ENCODE data around the gene NOXO1.

Gene NOXO1

GRCh38 chr16:1976216-1976520 lies 5.1 kb downstream of the NOXO1 start:
- DNase-seq (ENCODE audit: low read depth, low spot score) = no peak
- no peak for TF ChIP-seq CTCF (IDR thresholded peaks at IDR 0.05; ENCODE audit: insufficient read depth, low read length, missing control alignments)
- H3K4me3 ChIP-seq (ENCODE audit: low read depth, low read length) = no peak overlapping the region
- POLR2A ChIA-PET = no interaction called here
- CTCF ChIA-PET = no interaction called here

DNA sequence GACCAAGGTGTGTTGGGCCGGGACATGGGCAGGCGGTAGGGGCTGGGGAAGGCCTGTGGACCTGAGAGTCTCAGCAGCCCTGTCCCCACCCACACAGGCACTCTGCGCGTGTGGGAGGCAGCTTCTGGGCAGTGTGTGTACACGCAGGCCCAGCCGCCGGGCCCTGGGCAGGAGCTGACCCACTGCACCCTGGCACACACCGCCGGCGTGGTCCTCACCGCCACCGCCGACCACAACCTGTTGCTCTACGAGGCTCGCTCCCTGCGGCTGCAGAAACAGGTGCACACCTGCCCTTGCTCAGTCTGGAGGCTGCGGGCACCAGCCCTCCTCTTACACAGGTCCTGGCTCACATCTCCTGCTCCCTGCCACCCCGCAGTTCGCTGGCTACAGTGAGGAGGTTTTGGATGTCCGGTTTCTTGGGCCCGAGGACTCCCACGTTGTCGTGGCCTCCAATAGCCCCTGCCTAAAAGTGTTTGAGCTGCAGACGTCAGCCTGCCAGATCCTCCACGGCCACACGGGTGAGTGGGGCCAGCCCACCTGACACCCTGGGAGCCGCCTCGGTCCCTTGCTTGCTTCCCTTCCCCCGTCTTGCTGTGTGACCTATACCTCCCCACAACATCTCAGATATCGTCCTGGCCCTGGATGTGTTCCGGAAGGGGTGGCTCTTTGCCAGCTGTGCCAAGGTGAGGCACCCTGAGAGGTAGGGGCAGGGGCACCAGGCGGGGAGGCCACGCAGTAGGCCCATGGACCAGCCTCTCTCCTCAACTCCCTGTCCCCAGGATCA lies 5.6 kb downstream of the NOXO1 start:
- ChIA-PET POLR2A (no interaction called here), CTCF (no interaction called here)
- TF ChIP-seq CTCF (IDR thresholded peaks at IDR 0.05; ENCODE audit: insufficient read depth, low read length, missing control alignments) = no peak
- H3K4me3 ChIP-seq (ENCODE audit: low read depth, low read length) = no peak overlapping the region
- no peak for DNase-seq (ENCODE audit: low read depth, low spot score)

- no peak for DNase-seq (ENCODE audit: low read depth, low spot score)
- H3K4me3 ChIP-seq (ENCODE audit: low read depth, low read length) = no peak overlapping the region
- ChIA-PET CTCF (interaction anchor here (0.8 to 1.7 kb wide), 2 partner anchors 8 to 166 kb away, joined by 3 to 7 read pairs; no protein-coding TSS in a partner anchor), POLR2A (no interaction called here)
- no peak for TF ChIP-seq CTCF (IDR thresholded peaks at IDR 0.05; ENCODE audit: insufficient read depth, low read length, missing control alignments)
Observed at GRCh38 chr16:1974157-1975070, 6.9 kb downstream of the NOXO1 start.

GRCh38 chr16:1973461-1974156 lies 7.7 kb downstream of the NOXO1 start:
- ChIA-PET CTCF (interaction anchor here (0.8 to 1.7 kb wide), 2 partner anchors 9 to 167 kb away, joined by 3 to 7 read pairs; no protein-coding TSS in a partner anchor), POLR2A (no interaction called here)
- no peak overlapping the region; the same call in 1 of the 2 replicates for H3K4me3 ChIP-seq (ENCODE audit: low read depth, low read length)
- no peak for TF ChIP-seq CTCF (IDR thresholded peaks at IDR 0.05; ENCODE audit: insufficient read depth, low read length, missing control alignments)
- no peak for DNase-seq (ENCODE audit: low read depth, low spot score)

GRCh38 chr16:1972490-1972877 lies 8.8 kb downstream of the NOXO1 start:
- DNase-seq (ENCODE audit: low read depth, low spot score) = no peak
- peak overlapping the region; percentile 85 for H3K4me3 ChIP-seq (ENCODE audit: low read depth, low read length)
- TF ChIP-seq CTCF (IDR thresholded peaks at IDR 0.05; ENCODE audit: insufficient read depth, low read length, missing control alignments) = no peak
- ChIA-PET POLR2A (interaction anchor here (1.8 to 3.1 kb wide), 3 partner anchors 10 to 183 kb away, joined by 9 to 20 read pairs (median 14); partner anchors contain the start of genes NDUFB10, NOXO1 and TRAF7), CTCF (interaction anchor here (1.4 to 1.7 kb wide), 2 partner anchors 10 kb away, joined by 5 to 7 read pairs; no protein-coding TSS in a partner anchor)

Measured in AG04449 (cell line).